Stimulated activated CD8-positive, alpha-beta memory T cell treated with anti-CD3 and anti-CD28 coated beads, Interleukin-7, amount 100 ng/mL, for 4 hours (primary cell): Measurements from ENCODE around the gene CADM2.
"Not testable (repeated sequence)": the region's sequence is repeated elsewhere in the genome, so short reads cannot be mapped to it uniquely, and the experiment has no call there.

Experiments
- DNase-seq, 2 donors: peaks; one replicate each; pipeline ENCODE4 v3.0.0-alpha.2; 2020; ENCODE audit warnings: low read depth in 2 of 2

The CADM2 gene

DNA sequence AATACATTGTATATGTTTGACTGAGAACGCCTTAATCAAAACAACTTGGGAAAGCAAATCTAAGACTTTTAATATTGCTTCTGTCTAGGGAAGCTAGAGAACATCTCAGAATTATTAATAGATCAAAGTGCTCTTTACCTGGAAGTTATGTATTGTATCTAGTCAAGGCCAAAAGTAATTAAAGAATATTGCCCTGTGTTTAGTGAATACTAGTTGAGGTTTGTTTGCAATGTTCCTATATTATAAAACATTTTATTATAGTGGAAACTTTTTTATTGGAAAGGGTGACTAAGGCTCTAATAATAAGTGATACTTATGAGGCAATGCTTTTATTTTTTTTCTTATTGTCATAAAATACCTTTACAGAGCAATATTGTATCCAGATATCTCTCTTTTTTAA is 118.2 kb downstream of the CADM2 start:
- no peak for DNase-seq

GRCh38 chr3:85081191-85081906 is 122.6 kb downstream of the CADM2 start:
- no peak for DNase-seq

- no peak for DNase-seq
These were observed 131.7 kb downstream of the CADM2 start for GRCh38 chr3:85090495-85090894.

- DNase-seq: no peak
These were observed 141.5 kb downstream of the CADM2 start for GRCh38 chr3:85100316-85100715.

DNA sequence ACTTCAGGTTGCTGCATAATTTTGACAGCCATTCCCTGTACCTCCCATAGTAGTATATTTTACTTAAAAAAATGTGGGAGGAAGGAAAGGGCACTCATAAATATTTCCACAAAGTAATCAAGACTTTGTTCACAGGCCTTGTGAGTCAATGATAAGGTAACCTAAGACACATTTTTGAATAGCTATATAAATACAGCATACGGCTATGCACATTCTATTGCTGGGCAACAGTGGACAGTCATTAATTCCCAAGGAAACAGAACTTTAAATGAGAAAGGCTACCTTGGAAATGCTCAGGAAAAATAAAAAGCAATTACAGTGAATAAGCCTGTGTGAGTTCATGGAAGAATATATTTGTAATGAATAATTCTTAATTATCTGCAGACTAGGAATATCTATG is 144.0 kb downstream of the CADM2 start:
- no peak for DNase-seq

DNA sequence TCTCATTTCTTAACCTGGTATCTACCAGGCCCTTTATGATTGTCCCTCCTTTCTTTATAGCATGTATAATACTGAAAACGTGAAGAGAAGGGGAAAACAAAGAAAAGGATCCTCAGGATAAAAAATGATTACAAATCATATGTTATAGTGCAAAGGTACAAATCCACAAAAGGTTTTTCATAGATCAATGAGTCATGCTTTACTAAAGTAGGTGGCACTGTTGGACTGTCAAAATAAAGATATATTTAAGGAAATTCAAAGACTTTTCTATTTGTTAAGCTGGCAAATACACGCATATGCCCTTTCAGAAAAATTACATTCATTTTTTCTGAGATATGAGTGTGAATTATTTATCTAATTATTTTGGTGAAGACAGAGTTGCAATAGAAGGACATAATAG is 151.6 kb downstream of the CADM2 start:
- DNase-seq: no peak

DNA sequence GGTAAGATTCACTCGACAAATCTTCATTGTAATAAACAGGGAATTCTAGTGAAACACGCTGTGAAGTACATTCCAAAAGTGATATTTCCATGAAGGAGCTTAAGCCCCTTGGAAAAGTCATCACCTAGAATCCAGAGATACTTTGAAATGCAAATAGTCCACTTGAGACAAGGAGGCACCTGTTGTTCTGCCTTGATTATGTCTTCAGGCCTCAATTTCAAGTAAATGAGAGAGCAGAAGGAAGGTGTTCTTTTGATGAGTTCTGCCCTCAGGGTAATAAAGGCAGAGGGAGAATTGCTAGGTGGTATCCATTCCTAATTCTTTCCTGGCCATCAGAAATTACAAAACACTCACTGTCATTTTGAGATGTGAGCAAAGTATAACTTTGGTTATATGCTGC is 162.1 kb downstream of the CADM2 start:
- DNase-seq: no peak

GRCh38 chr3:85132864-85133263 is 174.1 kb downstream of the CADM2 start:
- not testable (repeated sequence) for DNase-seq

DNA sequence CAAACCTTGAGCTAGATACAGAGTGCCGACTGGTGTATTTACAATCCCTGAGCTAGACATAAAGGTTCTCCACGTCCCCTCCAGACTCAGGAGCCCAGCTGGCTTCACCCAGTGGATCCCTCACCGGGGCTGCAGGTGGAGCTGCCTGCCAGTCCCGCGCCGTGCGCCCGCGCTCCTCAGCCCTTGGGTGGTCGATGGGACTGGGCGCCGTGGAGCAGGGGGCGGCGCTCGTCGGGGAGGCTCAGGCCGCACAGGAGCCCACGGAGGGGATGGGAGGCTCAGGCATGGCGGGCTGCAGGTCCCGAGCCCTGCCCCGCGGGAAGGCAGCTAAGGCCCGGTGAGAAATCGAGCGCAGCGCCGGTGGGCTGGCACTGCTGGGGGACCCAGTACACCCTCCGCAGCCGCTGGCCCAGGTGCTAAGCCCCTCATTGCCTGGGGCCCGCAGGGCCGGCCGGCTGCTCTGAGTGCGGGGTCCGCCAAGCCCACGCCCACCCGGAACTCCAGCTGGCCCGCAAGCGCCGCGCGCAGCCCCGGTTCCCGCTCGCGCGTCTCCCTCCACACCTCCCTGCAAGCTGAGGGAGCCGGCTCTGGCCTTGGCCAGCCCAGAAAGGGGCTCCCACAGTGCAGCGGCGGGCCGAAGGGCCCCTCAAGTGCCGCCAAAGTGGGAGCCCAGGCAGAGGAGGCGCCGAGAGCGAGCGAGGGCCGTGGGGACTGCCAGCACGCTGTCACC is 175.1 kb downstream of the CADM2 start:
- not testable (repeated sequence) for DNase-seq

GRCh38 chr3:85142626-85143025 is 183.8 kb downstream of the CADM2 start:
- DNase-seq: no peak

DNA sequence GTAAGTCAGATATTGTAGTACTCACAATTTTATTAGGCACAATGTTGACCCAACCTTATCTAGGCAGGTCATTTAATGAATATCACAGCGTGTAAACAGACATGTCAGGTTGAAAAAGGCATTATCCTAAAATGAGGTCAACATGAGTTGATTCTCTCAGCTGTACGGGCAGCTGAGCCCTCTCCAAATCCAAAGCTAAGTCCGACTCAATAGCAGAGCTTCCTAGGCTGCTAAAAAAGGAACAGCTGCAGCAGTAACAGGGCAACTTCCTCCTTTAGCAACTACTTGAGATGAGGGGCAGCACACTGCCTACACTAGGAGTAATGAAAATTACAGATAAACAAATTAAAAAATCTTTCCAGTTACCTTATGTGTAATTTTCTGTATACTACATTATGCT is 189.2 kb downstream of the CADM2 start:
- no peak for DNase-seq

DNA sequence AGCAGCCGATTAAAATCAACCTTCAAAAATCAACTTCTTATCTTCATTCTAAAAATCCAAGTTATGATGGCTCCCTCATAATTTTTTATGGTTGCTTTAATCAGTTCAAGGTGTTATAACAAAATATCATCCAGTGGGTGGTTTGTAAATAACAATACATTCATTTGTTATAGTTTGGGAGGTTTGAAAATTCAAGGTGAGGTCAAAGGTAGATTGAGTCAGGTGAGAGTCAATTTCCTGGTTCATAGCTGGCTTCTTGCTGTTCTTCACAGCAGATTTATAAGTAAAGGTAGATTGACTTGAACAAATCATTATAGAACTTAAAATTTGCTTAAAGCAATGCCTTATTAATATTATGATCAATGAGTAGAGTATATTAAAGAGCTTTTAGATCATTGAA is 192.8 kb downstream of the CADM2 start:
- no peak for DNase-seq

- DNase-seq: not testable (repeated sequence)
These were observed 194.5 kb downstream of the CADM2 start for GRCh38 chr3:85153279-85153678.

DNA sequence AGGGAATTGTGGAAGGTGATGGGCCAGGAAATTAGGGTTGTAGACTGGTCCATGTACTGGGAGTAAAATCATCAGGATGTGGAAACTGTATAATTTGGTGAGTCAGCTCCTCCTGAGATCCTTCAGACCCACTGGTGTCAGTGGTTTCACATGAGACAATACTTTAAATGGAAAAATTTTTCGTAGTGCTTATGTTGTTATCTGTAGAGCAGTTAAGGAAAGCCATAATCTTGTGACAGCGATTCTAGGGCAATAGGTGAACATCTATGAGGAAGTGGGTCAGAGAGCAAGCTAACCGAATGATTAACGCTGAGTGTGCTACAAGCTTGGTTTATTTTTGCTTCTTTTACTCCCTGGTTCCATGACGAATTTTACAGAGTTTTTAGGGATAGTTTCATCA is 200.6 kb downstream of the CADM2 start:
- no peak for DNase-seq

DNA sequence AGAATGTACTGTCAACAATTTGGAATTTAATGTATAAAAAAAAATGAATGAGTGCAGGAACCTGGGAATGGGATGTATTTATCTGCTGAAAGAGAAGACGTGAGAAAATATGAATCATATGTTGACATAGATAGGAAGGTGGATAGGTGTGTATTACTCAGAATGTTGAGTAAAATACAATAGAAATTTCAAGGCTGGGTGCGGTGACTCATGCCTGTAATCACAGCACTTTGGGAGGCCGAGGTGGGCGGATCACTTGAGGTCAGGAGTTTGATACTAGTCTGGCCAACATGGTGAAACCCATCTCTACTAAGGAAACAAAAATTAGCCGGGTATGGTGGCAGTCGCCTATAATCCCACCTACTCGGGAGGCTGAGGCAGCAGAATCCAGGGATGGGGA is 202.8 kb downstream of the CADM2 start:
- DNase-seq: no peak

DNA sequence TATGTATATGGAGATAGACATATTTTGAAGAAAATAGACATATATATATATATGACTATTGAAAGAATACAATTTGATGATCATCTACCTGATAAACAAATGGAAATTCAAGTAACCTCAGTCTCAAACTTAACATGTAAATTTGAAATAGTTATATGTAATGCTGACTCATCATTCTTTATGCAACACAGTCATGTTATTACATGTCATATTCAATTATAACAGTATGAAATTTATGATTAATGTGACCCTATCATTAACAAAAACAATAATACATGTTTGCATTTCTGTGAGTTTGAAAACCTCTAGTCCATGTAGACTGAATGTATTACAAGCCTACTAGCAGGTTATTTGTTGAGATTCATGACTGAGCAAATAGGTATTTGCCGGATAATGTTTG is 204.1 kb downstream of the CADM2 start:
- DNase-seq: no peak

GRCh38 chr3:85164436-85164835 is 205.6 kb downstream of the CADM2 start:
- DNase-seq: no peak

- DNase-seq: no peak
These were observed 208.8 kb downstream of the CADM2 start for GRCh38 chr3:85167576-85167975.

GRCh38 chr3:85170646-85171045 is 211.9 kb downstream of the CADM2 start:
- DNase-seq: no peak

GRCh38 chr3:85171976-85172375 is 213.2 kb downstream of the CADM2 start:
- DNase-seq: no peak

DNA sequence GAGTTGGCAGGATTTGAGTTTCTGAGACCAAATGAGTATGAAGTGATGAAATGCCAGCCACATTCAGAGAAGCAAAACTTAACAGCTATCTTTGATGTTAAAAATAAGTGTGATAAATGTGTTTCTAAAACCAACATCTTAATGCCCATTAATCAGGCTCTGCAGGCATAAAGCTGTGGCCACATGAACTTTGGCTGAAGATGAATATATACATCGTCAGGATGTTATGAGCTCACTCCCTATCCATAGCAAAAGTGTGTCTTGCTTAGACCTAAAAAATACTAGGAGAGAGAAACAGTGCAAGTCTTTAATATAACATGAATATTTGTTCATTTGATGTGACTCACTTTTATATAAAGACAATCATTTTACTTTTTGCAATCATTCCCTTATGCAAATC is 218.0 kb downstream of the CADM2 start:
- DNase-seq: no peak

GRCh38 chr3:85182975-85183752 is 224.4 kb downstream of the CADM2 start:
- DNase-seq: no peak

- no peak for DNase-seq
These were observed 226.7 kb downstream of the CADM2 start for GRCh38 chr3:85185495-85185894.
